Suprapubic skin (tissue), 3 donors: ENCODE measurements around the gene CLIP1.

Experiments
- EP300 ChIP-seq: sonication (generic); formaldehyde crosslinking; IDR thresholded peaks from one replicate; pipeline ENCODE4 v1.6.1; 2017; ENCODE audit warnings: antibody characterized with exemption
- TF ChIP-seq, protein P1 (sequence below), 2 donors: fragments of 200-600 bp in 1 of 2; fragments of 450-650 bp in 1 of 2; sonication (generic) in 1 of 2; IDR thresholded peaks; one replicate each; pipeline ENCODE4 v1.5.1; 2016 to 2019; ENCODE audit warnings: antibody characterized with exemption in 2 of 2, mild to moderate bottlenecking in 1 of 2, moderate library complexity in 1 of 2

DNA sequence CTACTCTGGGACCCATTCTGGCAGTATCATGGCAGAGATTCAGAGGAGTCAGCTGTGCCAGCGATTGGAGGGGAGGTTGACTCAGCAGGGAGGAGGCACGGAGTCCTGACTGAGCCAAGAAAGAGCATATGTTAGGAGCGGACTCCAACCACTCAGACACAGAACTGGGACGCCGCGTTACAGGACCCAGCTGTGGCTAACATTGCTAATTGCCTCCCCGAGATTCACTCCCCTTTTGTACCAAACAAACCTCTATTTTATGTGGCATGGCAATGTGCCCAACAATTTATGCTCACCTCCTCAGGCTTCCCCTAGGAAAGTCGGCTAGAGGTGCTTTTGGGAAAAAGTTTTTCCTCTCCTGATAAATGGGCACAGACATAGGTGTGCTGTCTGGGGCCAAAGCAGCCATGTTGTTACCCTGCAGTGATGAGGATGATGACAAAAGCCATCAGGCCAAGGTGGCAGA, 15.2 kb upstream of the CLIP1 start:
- TF ChIP-seq, protein P1, sequence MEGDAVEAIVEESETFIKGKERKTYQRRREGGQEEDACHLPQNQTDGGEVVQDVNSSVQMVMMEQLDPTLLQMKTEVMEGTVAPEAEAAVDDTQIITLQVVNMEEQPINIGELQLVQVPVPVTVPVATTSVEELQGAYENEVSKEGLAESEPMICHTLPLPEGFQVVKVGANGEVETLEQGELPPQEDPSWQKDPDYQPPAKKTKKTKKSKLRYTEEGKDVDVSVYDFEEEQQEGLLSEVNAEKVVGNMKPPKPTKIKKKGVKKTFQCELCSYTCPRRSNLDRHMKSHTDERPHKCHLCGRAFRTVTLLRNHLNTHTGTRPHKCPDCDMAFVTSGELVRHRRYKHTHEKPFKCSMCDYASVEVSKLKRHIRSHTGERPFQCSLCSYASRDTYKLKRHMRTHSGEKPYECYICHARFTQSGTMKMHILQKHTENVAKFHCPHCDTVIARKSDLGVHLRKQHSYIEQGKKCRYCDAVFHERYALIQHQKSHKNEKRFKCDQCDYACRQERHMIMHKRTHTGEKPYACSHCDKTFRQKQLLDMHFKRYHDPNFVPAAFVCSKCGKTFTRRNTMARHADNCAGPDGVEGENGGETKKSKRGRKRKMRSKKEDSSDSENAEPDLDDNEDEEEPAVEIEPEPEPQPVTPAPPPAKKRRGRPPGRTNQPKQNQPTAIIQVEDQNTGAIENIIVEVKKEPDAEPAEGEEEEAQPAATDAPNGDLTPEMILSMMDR (IDR thresholded peaks at IDR 0.05), result no peak
- no peak for TF ChIP-seq EP300
